ENCODE data around the gene ZIK1.

ZIK1 gene

DNA sequence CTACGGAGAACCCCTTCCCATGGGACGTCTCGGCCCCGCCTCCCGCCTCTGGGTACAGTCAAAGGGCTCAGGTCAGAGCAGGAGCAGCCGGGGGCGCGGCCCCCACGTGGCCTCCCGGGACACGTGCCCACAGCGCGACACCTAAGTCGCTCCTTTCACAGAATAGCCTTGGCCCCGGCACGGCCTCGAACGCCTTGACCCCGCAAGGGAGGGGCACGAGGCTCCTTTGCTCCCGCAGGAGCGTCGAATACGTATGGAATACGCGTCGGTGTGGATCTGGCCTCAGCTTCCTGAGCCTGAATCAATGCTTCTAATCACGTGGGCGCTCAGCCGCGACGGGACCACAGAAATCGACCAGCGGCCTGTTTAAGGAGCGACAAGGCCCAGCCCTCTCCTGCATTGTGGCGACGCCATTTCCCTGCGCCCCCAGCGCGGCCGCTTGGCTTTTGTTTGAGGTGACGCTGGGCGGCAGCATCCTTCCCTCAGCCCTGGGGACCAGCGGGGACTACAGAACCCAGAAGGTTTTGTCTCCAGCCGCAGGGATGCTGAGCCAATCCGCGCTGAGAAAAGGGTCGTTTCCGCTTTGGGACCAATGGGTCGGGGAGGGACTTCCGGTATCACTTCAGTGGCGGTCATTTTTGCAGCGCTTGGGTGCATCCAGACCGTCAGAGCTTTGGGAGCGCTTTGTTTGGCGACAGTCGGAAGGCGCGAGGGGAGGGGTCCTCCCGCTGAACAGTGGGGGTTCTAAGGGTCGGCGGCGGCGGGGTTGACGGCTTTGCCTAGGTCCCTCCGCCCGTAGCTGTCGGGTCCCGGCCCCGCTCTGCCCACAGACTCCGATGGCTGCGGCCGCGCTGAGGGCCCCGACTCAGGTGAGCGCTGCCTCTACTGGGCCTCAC lies at the start of gene ZIK1:
Gene ZIK1, plus strand, starts transcription at position 625 of the 896 bp plus-strand sequence. Its CDS starts 212 bp downstream, at position 837.
- peak; percentile 73 to 88 for DNase-seq

DNA sequence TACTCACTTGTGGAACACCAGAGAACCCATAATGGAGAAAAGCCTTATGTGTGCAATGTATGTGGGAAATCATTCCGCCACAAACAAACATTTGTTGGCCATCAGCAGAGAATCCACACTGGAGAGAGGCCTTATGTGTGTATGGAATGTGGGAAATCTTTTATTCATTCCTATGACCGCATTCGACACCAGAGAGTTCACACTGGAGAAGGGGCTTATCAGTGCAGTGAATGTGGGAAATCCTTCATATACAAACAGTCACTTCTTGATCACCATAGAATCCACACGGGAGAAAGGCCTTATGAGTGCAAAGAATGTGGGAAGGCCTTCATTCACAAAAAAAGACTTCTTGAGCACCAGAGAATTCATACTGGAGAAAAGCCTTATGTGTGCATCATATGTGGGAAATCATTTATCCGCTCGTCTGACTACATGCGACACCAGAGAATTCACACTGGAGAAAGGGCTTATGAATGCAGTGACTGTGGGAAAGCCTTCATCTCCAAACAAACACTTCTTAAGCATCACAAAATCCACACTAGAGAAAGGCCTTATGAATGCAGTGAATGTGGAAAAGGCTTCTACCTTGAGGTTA lies 45.9 kb upstream of the ZIK1 start:
- DNase-seq, result no peak

DNA sequence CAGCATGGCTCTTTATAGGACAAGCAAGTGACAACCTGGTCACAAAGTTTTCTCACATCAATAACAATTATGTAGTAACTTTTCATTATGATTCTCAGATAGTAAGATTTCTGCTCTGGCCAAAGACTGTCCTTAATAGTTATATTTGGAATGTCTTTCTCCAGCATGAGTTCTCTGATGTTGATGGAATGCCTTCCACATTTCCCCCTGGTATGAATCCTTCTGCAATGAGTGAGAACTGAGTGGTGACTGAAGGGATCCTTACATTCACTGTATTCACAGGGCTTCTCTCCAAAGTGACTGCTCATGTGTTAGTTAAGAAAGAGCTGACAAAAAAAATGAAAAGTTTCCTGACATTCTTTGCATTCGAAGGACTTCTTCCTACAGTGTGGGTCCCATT lies 37.4 kb upstream of the ZIK1 start:
- DNase-seq, result no peak

- DNase-seq, result no peak
These were observed 31.5 kb upstream of the ZIK1 start for GRCh38 chr19:57552432-57552831.

DNA sequence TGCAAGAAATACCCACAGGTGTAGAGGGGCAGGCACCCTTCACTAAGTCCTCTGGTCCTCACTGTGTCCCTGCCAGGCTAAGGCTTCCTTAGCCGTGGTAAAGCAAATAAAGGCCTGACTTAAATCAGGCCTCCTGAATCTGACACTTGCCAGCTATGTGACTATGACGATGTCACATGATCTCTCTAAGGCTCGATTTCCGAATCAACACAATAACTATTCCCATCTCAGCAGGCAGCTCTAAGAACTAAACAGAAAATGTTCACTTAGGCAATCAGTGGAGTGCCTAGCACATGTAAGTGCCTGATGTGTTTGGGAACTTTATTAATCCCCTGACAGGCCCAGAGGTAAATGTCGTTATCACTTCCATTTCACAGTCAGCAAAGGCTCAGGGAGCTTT lies 26.3 kb upstream of the ZIK1 start:
- no peak for DNase-seq

DNA sequence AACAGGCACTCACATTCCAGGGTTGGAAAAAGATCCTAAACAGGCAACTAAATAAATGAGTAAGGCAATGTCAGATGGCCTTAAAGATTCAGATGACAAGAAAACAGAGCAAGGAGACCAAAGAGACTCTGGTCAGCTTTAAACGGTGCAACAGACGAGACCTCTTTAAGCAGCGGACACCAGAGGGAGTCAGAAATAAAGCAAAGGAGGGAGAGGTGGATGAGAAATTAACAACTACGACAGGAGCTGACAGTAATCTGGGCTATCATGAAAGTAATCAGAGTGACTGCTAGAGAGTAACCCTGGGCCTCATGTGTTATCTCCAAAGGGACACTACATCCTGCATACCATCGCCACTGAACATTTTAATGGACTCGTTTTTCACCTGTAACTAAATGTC lies 25.4 kb upstream of the ZIK1 start:
- no peak for DNase-seq

- DNase-seq, result peak in 1 of 2 experiments; percentile 12
These were observed 24.9 kb upstream of the ZIK1 start for GRCh38 chr19:57559008-57559403.

DNA sequence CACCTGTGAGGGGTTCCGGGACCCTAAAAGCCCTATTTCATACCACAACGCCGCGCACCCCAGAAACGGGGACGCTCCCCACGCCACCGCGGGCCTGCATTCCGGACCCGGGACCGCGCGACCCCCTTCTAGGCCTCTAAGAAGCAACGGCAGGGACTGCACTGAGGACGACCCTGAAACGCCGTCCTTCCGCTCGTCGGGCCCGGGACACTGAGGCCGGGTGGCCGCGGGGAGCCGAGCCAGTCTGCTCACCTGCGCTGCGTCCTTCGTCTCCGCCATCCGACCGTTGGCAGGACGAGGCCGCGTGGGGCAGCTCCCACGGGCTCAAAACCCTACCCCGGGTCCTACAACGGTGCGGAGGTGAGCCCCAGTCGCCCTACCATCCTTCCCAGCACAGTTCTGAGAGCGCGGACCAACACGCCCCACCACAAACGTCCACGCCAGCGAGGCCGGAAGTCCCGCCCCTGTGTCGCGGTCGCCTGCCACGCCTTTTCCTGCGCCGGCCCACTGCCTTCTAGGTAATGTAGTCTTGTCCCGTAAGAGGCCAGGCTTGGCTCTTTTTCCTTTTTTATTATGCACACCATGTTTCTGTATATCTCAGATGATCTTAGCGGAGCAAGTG lies 24.4 kb upstream of the ZIK1 start, which contains the start of gene ZNF550:
Gene ZNF550, minus strand, starts transcription at position 460 of the 622 bp plus-strand sequence. Its CDS starts 181 bp downstream, at position 279.
- peak; percentile 87 to 89 for DNase-seq

- DNase-seq, result no peak
These were observed 23.9 kb upstream of the ZIK1 start for GRCh38 chr19:57560049-57560491.

- no peak for DNase-seq
These were observed 20.4 kb upstream of the ZIK1 start for GRCh38 chr19:57563547-57563946.

GRCh38 chr19:57566396-57567265 lies 17.3 kb upstream of the ZIK1 start:
- no peak for DNase-seq

GRCh38 chr19:57570707-57571106 lies 13.2 kb upstream of the ZIK1 start:
- no peak for DNase-seq

- DNase-seq, result no peak
These were observed 11.5 kb upstream of the ZIK1 start for GRCh38 chr19:57572415-57572947.

- DNase-seq, result no peak
These were observed 7.3 kb upstream of the ZIK1 start for GRCh38 chr19:57576661-57577060.

GRCh38 chr19:57578487-57579205 lies 5.3 kb upstream of the ZIK1 start, which contains the start of gene ZNF416:
Gene ZNF416, minus strand, starts transcription at chr19:57578911. Its CDS starts 207 bp downstream, at chr19:57578704.
- DNase-seq, result peak; percentile 84 to 96

GRCh38 chr19:57583104-57583520 lies 833 bp upstream of the ZIK1 start:
- DNase-seq, result no peak

GRCh38 chr19:57587529-57587928 lies 3.6 kb downstream of the ZIK1 start:
- DNase-seq, result no peak

- DNase-seq, result no peak
These were observed 15.4 kb downstream of the ZIK1 start for GRCh38 chr19:57599377-57599760.

DNA sequence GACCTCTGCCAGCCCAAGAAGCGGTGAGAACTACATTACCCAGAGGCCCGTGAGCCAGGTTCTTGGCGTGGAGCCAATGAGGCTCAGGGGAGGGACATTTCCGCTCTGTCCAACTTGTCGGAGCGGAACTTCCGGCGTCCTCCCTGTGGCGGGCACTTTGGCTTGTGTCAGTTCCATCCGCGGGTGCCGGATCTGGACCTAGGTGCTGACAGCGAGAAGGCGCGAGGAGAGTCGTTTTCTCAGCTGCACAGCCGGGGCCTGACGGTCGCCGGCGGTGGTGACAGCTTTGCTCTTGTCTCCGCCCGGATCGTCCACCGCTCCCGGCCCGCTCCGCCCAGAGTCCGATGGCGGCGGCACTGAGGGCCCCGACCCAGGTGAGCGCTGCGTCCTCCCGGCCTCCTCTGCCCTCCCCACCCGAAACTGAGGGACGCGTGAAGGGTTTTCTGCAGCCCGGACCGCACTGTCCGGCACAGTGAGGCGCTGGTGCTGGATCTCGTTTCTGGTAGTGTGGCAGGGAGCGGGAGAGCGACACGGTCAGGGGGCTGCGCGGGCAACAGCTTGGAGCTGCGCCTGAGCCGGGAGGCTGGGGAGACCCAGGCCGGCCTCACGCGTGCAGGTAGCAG lies 15.9 kb downstream of the ZIK1 start, which contains the start of gene ZNF530:
Gene ZNF530, plus strand, starts transcription at position 125 of the 623 bp plus-strand sequence. CDS start 4,461 bp downstream, outside the sequence.
- peak; percentile 79 to 87 for DNase-seq

- DNase-seq, result no peak
These were observed 23.0 kb downstream of the ZIK1 start for GRCh38 chr19:57606931-57607330.

- DNase-seq, result no peak
These were observed 27.2 kb downstream of the ZIK1 start for GRCh38 chr19:57611113-57611512.

Measured in stimulated activated CD4-positive, alpha-beta T cell treated with anti-CD3 and anti-CD28 coated beads, Interleukin-4, amount 100 ng/mL, for 4 hours (primary cell).